Suppressor macrophage treated with lipopolysaccharide for 4 hours (primary cell): ENCODE measurements around the gene EFHB.
A peak's percentile ranks its signal among the peaks of the same experiment; 100 is the strongest.
"Not testable (repeated sequence)": the region's sequence is repeated elsewhere in the genome, so short reads cannot be mapped to it uniquely, and the experiment has no call there.

ENCODE experiments used
- DNase-seq: peaks from one replicate; pipeline ENCODE4 v3.0.0-alpha.2; 2020

The EFHB gene

GRCh38 chr3:19934098-19934566 lies at the start of gene EFHB:
Gene EFHB, minus strand, starts transcription at chr3:19934217. Its CDS starts 199 bp downstream, at chr3:19934018.
- no peak for DNase-seq

DNA sequence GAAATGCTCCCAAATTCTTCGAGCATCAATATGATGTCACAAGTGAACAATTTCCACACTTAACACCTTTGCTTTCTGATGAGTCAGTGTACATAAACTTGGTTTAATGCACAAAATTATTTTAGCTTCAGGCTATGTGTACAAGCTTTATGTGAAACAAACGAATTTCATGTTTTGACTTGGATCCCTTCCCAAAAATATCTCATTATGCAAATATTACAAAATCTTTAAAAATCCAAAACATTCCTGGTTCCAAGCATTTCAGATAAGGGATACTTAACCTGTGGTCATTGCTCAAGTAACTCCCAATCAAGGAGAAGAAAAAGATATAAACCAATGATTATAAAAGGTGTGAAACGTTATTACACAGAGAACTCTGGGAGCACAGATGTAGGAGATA lies 38.0 kb upstream of the EFHB start:
- DNase-seq = no peak

DNA sequence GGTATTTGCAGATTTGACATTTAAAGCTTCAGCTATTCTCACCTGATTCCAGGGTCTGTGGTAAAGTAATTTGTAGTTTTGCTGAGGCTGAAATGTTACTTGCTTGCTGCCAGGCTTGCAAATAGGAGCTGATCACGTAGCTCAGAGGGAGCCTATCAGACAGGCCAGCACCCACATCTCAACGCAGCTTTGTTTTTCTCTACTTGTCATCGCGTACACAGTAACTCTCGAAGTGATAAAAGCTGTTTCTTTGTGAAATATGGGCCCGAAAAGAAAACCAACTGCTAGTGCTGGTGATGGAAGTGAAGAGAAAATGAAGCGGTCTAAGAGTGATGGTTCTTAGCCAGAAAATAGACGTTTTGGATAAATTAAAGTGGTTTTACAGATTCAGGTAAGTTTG lies 36.3 kb upstream of the EFHB start:
- no peak for DNase-seq

DNA sequence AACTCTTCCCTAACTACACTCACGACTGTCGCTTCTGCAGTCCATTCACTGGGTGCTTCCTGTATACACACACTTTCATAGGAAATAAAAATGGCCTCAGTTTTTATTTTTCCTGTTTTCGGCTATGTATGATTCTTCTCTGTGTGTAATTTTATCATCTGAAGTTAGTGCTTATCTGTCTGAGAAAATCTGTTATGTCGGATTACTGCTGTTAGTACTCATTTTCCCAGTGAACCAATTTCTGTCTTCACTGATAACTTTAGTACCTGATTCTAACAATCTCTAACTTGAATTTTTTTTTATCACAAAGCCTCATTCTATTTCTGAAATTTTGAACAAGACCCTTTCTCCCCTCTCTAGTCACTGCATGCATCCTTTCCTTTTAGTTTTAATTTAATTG lies 33.8 kb upstream of the EFHB start:
- no peak for DNase-seq

GRCh38 chr3:19967208-19967607 lies 33.2 kb upstream of the EFHB start:
- no peak for DNase-seq

DNA sequence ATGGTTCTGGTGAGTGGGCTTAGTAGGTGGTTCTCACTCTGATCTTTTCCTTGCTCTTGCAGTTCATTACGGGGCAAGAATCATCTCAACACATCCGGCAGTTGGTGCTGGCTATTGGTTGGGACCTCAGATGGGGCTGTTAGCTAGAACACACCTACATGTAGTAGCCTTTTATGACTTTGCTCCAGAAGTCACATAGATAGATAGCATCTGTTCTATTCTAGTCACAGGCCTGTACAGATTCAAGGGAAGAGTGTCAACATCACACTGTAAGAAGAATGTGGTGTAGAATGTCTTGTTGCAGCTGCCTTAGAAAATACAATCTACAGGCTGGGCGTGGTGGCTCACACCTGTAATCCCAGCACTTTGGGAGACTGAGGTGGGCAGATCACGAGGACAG lies 27.9 kb upstream of the EFHB start:
- no peak for DNase-seq

DNA sequence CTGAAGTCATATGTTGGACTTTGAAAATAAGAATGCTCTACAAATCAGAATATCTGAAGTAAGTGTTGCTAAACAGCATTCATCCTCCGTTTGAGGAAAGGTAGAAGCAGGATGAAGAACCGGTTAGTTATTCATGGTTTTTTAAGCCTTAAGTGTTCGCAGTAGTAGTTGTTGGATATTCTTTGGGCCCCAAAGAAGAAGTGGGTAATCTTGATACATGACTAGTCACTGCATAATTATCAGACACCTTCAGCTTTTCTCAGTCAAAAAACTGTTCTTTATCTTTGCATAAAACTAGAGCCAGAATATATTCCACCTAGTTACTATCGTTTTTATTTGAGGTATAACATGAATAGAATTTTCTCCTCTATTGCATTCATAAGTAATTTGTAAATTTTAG lies 26.7 kb upstream of the EFHB start:
- no peak for DNase-seq

- DNase-seq = no peak
Measured at GRCh38 chr3:19959505-19959904, 25.5 kb upstream of the EFHB start.

DNA sequence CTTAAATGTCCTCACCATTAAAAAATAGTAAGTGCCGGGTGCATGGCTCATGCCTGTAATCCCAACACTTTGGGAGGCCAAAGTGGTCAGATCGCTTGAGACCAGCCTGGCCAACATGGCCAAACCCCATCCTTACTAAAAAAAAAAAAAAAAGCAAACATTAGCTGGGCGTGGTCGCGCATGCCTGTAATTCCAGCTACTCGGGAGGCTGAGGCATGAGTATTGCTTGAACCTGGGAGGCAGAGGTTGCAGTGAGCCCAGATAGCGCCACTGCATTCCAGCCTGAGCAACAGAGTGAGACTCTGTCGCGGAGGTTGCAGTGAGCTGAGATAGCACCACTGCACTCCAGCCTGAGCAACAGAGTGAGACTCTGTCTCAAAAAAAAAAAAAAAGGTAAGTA lies 23.3 kb upstream of the EFHB start:
- DNase-seq = not testable (repeated sequence)

DNA sequence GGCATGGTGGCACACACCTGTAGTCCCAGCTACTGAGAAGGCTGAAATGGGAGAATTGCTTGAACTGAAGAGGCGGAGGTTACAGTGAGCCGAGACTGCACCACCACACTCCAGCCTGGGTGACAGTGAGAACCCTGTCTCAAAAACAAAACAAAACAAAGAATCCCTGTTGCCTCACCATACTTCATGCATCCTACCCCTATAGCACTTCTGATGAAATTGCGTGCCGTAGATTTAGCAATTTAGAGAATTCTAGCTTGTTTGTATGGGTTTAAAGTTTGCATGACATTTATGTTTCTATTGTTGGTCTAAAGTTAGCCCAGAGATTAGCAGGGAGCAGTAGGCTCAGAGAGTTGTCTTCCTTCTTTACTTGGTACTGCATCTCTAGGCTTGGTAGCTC lies 20.7 kb upstream of the EFHB start:
- DNase-seq = no peak

GRCh38 chr3:19950316-19950715 lies 16.3 kb upstream of the EFHB start:
- no peak for DNase-seq

- no peak for DNase-seq
Measured at GRCh38 chr3:19948226-19948591, 14.2 kb upstream of the EFHB start.

GRCh38 chr3:19947549-19948225 lies 13.7 kb upstream of the EFHB start:
- peak; percentile 65 for DNase-seq

- DNase-seq = peak; percentile 99
Measured at GRCh38 chr3:19946832-19947548, 13.0 kb upstream of the EFHB start, which contains the start of gene RAB5A. Gene RAB5A, plus strand, starts transcription at chr3:19947097. Its CDS starts 3,802 bp downstream, at chr3:19950899.

- DNase-seq = no peak
Measured at GRCh38 chr3:19945969-19946831, 12.2 kb upstream of the EFHB start.

DNA sequence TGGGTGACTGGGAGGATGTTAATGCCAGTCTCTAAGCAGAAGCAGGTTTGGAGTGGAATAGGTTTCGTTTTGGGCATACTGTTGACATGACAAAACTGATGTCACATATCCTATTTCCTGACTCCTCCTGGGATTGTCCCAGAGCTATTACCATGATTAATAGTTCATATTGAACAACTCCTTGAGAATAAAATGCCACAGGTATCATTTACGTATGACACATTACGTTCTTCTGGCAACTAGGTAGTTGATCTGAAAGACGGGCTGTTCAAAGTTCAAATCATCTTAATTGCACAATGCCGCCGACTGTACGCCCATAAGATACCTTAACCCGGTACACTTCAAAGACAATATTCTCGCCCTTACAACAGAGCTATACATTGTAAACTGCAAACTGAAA lies 11.5 kb upstream of the EFHB start:
- peak; percentile 12 for DNase-seq

GRCh38 chr3:19940643-19941042 lies 6.6 kb upstream of the EFHB start:
- DNase-seq = no peak

DNA sequence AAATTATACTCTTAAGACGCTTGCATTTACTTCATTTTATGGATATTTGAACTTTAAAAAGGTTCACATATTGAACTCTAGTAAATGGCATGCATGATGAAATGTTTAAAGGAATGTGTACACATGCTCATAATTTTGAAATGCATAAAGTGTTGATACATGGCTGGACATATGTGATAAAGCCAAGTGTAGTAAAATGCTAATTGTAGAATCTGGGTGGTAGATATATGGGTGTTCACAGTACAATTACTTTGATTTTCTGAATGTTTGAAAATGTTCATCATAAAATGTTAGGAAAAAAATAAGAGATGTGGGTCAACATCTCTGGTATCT lies 4.2 kb upstream of the EFHB start:
- DNase-seq = no peak

- DNase-seq = no peak
Measured at GRCh38 chr3:19937459-19938294, 3.7 kb upstream of the EFHB start.

GRCh38 chr3:19932422-19932821 lies 1.6 kb downstream of the EFHB start:
- no peak for DNase-seq

DNA sequence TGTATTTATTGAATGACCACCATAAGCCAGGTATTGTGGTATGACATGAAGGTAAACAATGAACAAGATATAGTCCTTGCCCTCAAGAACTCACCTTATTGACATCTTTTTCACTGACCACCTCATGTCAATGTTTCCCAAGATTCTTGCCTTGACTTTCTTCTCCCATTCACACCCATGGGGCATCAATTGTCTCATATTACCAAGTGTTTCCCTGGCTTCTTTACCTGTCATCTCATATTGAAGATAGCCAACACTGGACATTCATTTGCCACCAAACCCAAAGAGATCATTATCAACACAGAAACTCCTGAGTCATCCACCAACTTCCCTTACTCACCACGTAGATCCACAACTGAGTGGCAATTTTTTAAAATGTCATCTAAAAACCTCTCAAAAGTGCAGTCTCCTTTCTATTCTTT lies 2.2 kb downstream of the EFHB start:
- peak; percentile 71 for DNase-seq

DNA sequence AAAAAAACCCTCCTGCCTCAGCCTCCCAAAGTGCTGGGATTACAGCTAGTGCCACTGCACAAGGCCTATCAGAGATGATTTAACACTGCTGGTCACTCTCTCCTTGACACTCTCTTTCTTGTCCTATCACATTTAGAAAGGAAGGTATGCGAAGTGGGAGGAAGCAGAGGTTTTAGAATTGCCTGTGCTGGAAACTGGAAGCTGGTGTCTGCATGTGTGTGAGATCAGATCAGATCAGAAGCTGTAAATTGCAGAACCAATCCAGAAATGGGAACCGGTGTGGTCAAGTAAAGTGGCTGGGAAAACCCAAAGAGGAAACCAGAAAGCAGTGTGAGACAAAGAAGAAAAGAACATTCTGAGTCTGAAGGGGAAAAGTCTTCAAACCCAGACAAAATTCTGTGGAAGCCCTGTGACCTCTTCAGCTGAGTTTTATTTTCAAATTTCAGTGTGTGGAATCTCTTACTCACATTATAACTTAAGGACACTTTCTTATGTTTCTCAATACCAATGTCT lies 2.8 kb downstream of the EFHB start:
- DNase-seq = peak; percentile 94
